CD14-positive monocyte (primary cell): ENCODE data around the gene BCL2L11. TPM values are rescaled to one million over a fixed set of nuclear protein-coding genes. Genes with fewer than 3 reads are reported as not detected.
A peak's percentile ranks its signal among the peaks of the same experiment; 100 is the strongest.

Source experiments
- DNase-seq, 3 donors: peaks; one replicate each; pipeline ENCODE4 v3.0.0-alpha.2; 2011 to 2022
- H2AFZ ChIP-seq: 2 replicates; pipeline ENCODE4 v1.6.0; 2012; ENCODE audit warnings: mild to moderate bottlenecking, low read depth, low read length, inconsistent platforms; ENCODE audit not compliant: insufficient read depth, poor library complexity, severe bottlenecking
- H3K27ac ChIP-seq, 2 donors: 1 replicate in 1 of 2; 2 replicates in 1 of 2; pipeline ENCODE4 v1.5.1; 2012 to 2013; ENCODE audit warnings: low read length in 2 of 2, control low read depth in 1 of 2, inconsistent platforms in 1 of 2, low read depth in 1 of 2, mild to moderate bottlenecking in 1 of 2
- H3K27me3 ChIP-seq, 2 donors: one replicate each; pipeline versions ENCODE4 v1.6.0 to v1.6.1; 2011 to 2013; ENCODE audit warnings: low read length in 2 of 2; ENCODE audit not compliant: control insufficient read depth in 2 of 2, insufficient read depth in 2 of 2
- H3K36me3 ChIP-seq, 2 donors: replicated peaks in 1 of 2; 1 replicate in 1 of 2; 2 replicates in 1 of 2; pipeline versions ENCODE4 v1.5.1 to v1.6.1; 2012 to 2013; ENCODE audit warnings: low read length in 2 of 2, control low read depth in 1 of 2, inconsistent platforms in 1 of 2, mild to moderate bottlenecking in 1 of 2; ENCODE audit not compliant: insufficient read depth in 2 of 2, control insufficient read depth in 1 of 2
- H3K4me1 ChIP-seq, 2 donors: 1 replicate in 1 of 2; 2 replicates in 1 of 2; pipeline versions ENCODE4 v1.5.1 to v1.6.1; 2012 to 2013; ENCODE audit warnings: low read length in 2 of 2, control low read depth in 1 of 2, inconsistent platforms in 1 of 2, mild to moderate bottlenecking in 1 of 2, moderate library complexity in 1 of 2; ENCODE audit not compliant: insufficient read depth in 2 of 2, control insufficient read depth in 1 of 2
- H3K4me2 ChIP-seq: replicated peaks from 2 replicates; pipeline ENCODE3; 2012; ENCODE audit warnings: low read length, moderate library complexity, mild to moderate bottlenecking; ENCODE audit not compliant: poor library complexity, severe bottlenecking; ENCODE audit errors: extremely low read depth
- H3K4me3 ChIP-seq, 3 experiments: fragments of 200-600 bp in 1 of 3; sonication (generic) in 1 of 3; replicated peaks in 1 of 3; 1 replicate in 2 of 3; 2 replicates in 1 of 3; pipeline ENCODE4 v1.5.1; 2011 to 2013; ENCODE audit warnings: low read length in 3 of 3, mild to moderate bottlenecking in 3 of 3, control low read depth in 2 of 3, low read depth in 2 of 3, inconsistent platforms in 1 of 3, moderate library complexity in 1 of 3
- H3K79me2 ChIP-seq: 2 replicates; pipeline ENCODE4 v1.6.0; 2012; ENCODE audit warnings: mild to moderate bottlenecking, control low read depth, inconsistent platforms, low read length, moderate library complexity; ENCODE audit not compliant: insufficient read depth
- H3K9ac ChIP-seq: 2 replicates; pipeline ENCODE4 v1.6.0; 2017; ENCODE audit warnings: low read length, mild to moderate bottlenecking; ENCODE audit not compliant: insufficient read depth, poor library complexity, severe bottlenecking
- H3K9me3 ChIP-seq, 2 donors: replicated peaks in 1 of 2; 1 replicate in 1 of 2; 2 replicates in 1 of 2; pipeline versions ENCODE4 v1.5.1 to v1.6.1; 2012 to 2013; ENCODE audit warnings: low read length in 2 of 2, control low read depth in 1 of 2; ENCODE audit not compliant: control insufficient read depth in 1 of 2, insufficient read depth in 1 of 2
- H4K20me1 ChIP-seq: 2 replicates; pipeline ENCODE4 v1.6.0; 2012; ENCODE audit warnings: mild to moderate bottlenecking, low read length, control low read depth, moderate library complexity; ENCODE audit not compliant: insufficient read depth
- H3K27ac Mint-ChIP-seq, 7 donors: one replicate each; pipeline ENCODE4 v1.8.0; 2020; ENCODE audit warnings: mild to moderate bottlenecking in 7 of 7, mixed read lengths in 7 of 7, moderate library complexity in 6 of 7, inconsistent platforms in 2 of 7
- H3K27me3 Mint-ChIP-seq, 3 donors: one replicate each; pipeline ENCODE4 v1.8.0; 2021 to 2022; ENCODE audit warnings: low read depth in 3 of 3, mild to moderate bottlenecking in 3 of 3, mixed read lengths in 3 of 3, moderate library complexity in 3 of 3, inconsistent platforms in 1 of 3
- H3K36me3 Mint-ChIP-seq, 2 donors: one replicate each; pipeline ENCODE4 v1.8.0; 2020; ENCODE audit warnings: mixed read lengths in 2 of 2, inconsistent platforms in 1 of 2, mild to moderate bottlenecking in 1 of 2
- H3K4me1 Mint-ChIP-seq: one replicate; pipeline ENCODE4 v1.8.0; 2020; ENCODE audit warnings: mild to moderate bottlenecking, mixed read lengths
- H3K4me3 Mint-ChIP-seq, 2 donors: one replicate each; pipeline ENCODE4 v1.8.0; 2020; ENCODE audit warnings: mild to moderate bottlenecking in 2 of 2, mixed read lengths in 2 of 2, moderate library complexity in 1 of 2
- H3K9me3 Mint-ChIP-seq, 7 donors: one replicate each; pipeline ENCODE4 v1.8.0; 2020 to 2022; ENCODE audit warnings: mixed read lengths in 7 of 7, mild to moderate bottlenecking in 6 of 7, moderate library complexity in 6 of 7, inconsistent platforms in 2 of 7
- CTCF ChIP-seq: fragments of 200-600 bp; IDR thresholded peaks from one replicate; pipeline ENCODE4 v1.8.0; 2022; ENCODE audit warnings: antibody characterized with exemption, mild to moderate bottlenecking
- WGBS: methylation state at CpG from one replicate; pipeline ENCODE4 v1.1.5; 2013; ENCODE audit warnings: missing lambda C conversion rate; ENCODE audit not compliant: insufficient coverage; 5-methylcytosine and 5-hydroxymethylcytosine counted together
- intact Hi-C, 2 donors: fragments of 100-400 bp; cut with micrococcal nuclease; formaldehyde crosslinking; loops; one replicate each; pipeline versions ENCODE4 v1.15.0 to v1.15.1; 2023
- polyA minus RNA-seq: library from RNA; depleted of rRNA, polyadenylated mRNA; stranded (reverse); fragments of >200 nt; gene quantifications from 2 replicates; pipeline ENCODE4 v1.2.3, GENCODE V29; 2012
- polyA plus RNA-seq, 3 donors: library from polyadenylated mRNA; depleted of rRNA in 1 of 3; unstranded in 2 of 3; stranded (reverse) in 1 of 3; fragments of 300-500 nt in 2 of 3; fragments of >200 nt in 1 of 3; fragmentation: Illumina TruSeq in 2 of 3; gene quantifications; 1 replicate in 2 of 3; 2 replicates in 1 of 3; pipeline ENCODE4 v1.2.3, GENCODE V29; 2012 to 2021
- total RNA-seq, 12 experiments: library from RNA in 1 of 12; stranded (reverse) in 1 of 12; fragments of 120-200 nt in 1 of 12; gene quantifications; one replicate each; pipeline ENCODE4 v1.2.4 and lab custom pipeline; 2013 to 2026; ENCODE audit warnings: mixed read lengths in 6 of 12, inconsistent platforms in 1 of 12

The BCL2L11 gene
- total RNA-seq (2013), result 24.6 TPM
- 10 to 100 TPM in 2 of 3 donors, 1 to 10 TPM in 1; 8.8 to 27.6 (median 20.4) TPM for polyA plus RNA-seq
- 28.3 and 35.7 TPM in 2 replicates for polyA minus RNA-seq
- total RNA-seq (lab: John Stamatoyannopoulos, UW), result 15.5 to 133 (median 69.8) reads per million in 11 experiments

GRCh38 chr2:111120253-111121027 is at the start of gene BCL2L11:
BCL2L11 (plus strand) TSS chr2:111120914; CDS start chr2:111123746, 2,832 bp downstream.
- Histone ChIP-seq H3K4me2 (peak within 1 kb of the TSS; percentile 97), H3K9ac (peak within 1 kb of the TSS; percentile 80), H2AFZ (peak within 1 kb of the TSS; percentile 87), H3K4me3 (peak within 1 kb of the TSS; percentile 89 to 98 (median 97)), H4K20me1 (peaks cover 43% of the 10 kb centered on the region), H3K79me2 (peaks cover 32% of the 10 kb centered on the region), H3K36me3 (peaks cover 17 to 19% of the 10 kb centered on the region in 2 donors), H3K27me3 (peaks cover 33 to 51% of the 10 kb centered on the region in 2 donors), H3K27ac (peak within 1 kb of the TSS; percentile 85 to 90), H3K4me1 (peaks cover 60 to 63% of the 10 kb centered on the region in 2 donors), H3K9me3 (no peaks in the 10 kb centered on the region)
- intact Hi-C loops, result loop anchor here in 1 of 2 donors (5.0 to 10.0 kb wide), 2 partner anchors 128 to 306 kb away; no protein-coding TSS in a partner anchor
- H3K9me3 Mint-ChIP-seq, result peaks cover 0 to 27% (median 7%) of the 10 kb centered on the region in 7 donors
- H3K27ac Mint-ChIP-seq, result peak within 1 kb of the TSS; percentile 88 to 94 (median 93)
- peaks cover 49 to 58% (median 51%) of the 10 kb centered on the region in 3 donors for H3K27me3 Mint-ChIP-seq
- peak; percentile 87 to 90 (median 88) for DNase-seq
- WGBS, result under 1% methylated on average over 97 of the region's 98 CpGs
- peak within 1 kb of the TSS; percentile 95 to 98 for H3K4me3 Mint-ChIP-seq
- peaks cover 51% of the 10 kb centered on the region for H3K4me1 Mint-ChIP-seq
- peaks cover 27 to 37% of the 10 kb centered on the region in 2 donors for H3K36me3 Mint-ChIP-seq
- no peak for TF ChIP-seq CTCF

GRCh38 chr2:111071600-111072171 is 49.0 kb upstream of the BCL2L11 start:
- Mint-ChIP-seq H3K27ac (peak overlapping the region in 2 of 7 donors; percentile 14 to 61), H3K27me3 (peaks cover 2 to 5% (median 4%) of the 10 kb centered on the region in 3 donors), H3K9me3 (peaks cover 11 to 24% (median 16%) of the 10 kb centered on the region in 7 donors), H3K4me1 (peaks cover 7% of the 10 kb centered on the region), H3K4me3 (no peak overlapping the region), H3K36me3 (no peaks in the 10 kb centered on the region)
- Histone ChIP-seq H2AFZ (peak overlapping the region; percentile 48), H3K9me3 (peaks cover 5 to 12% of the 10 kb centered on the region in 2 donors), H3K79me2 (no peaks in the 10 kb centered on the region), H3K9ac (no peak overlapping the region), H3K36me3 (no peaks in the 10 kb centered on the region), H3K27ac (peak overlapping the region in 1 of 2 donors; percentile 1), H3K4me1 (peaks cover 9 to 10% of the 10 kb centered on the region in 2 donors), H4K20me1 (no peaks in the 10 kb centered on the region), H3K4me2 (no peak overlapping the region), H3K4me3 (no peak overlapping the region), H3K27me3 (no peaks in the 10 kb centered on the region)
- intact Hi-C loops, result no loop called here
- 0% methylated on average over 1 of the region's 5 CpGs for WGBS
- TF ChIP-seq CTCF, result no peak
- peak; percentile 10 to 82 (median 36) for DNase-seq
